ENCODE data around the gene KRTAP5-6. TPM values are rescaled to one million over a fixed set of nuclear protein-coding genes. Genes with fewer than 3 reads are reported as not detected.
A peak's percentile ranks its signal among the peaks of the same experiment; 100 is the strongest.

KRTAP5-6 gene
- total RNA-seq, 2 donors from 2014 or later, result not detected

DNA sequence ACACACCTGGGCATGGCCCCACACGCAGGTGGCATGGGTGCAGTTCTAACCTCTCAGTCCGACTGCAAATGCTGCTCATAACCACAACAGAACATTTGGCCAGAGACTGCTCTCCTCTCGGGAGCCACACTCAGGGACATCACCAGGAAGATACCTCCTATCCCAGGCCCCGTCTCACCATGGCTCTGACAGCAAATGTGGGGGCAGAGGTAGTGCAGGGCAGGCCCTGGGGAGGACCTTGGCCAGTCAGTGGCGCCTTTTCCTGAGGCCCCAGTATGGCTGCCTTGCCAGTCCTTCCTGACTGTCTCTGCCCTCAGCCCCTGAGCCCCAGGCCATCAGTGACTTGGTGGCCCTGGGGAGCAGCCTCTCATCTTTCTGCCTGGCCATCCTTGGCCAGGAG is 2.8 kb downstream of the KRTAP5-6 start:
- Mint-ChIP-seq H3K4me3 (no peak overlapping the region), H3K4me1 (no peaks in the 10 kb centered on the region), H3K27ac (no peak overlapping the region), H3K27me3 (peaks cover 31% of the 10 kb centered on the region), H3K9me3 (no peaks in the 10 kb centered on the region), H3K36me3 (ENCODE audit: low read depth) (no peaks in the 10 kb centered on the region)
- no peak for ATAC-seq (replicated peaks)

DNA sequence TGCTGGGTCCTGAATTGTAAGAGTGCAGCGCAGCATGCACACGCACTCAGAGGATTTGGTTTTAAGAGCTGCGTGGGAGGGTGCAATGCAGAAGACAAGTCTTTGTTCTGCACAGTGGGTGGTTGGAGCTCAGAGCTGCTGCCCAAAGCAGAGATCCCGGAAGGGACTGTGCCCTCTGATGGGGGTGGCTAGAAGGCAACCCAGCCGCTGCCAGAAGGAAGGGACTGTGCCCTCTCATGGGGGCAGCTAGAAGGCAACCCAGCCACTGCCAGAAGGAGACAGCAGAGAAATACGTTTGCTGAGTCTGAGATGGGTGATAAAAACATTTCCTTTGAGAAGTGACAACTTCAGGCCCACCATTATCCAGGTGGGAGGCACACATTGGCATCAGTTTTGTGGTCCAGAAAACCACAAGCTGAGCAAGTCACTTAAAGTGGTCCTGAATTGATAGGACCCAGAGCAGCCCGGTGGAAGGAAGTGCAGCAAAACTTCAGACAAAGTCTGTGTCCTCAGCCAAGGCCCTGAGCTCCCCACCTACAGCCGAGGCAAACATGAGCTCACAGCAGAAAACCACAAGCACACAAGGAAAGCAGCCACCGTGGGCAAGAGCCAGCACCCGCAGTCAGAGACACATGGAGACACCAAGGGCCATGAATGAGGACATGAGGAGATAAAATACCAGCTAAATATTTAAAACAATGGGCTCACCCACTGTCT is 4.3 kb downstream of the KRTAP5-6 start:
- Mint-ChIP-seq H3K4me3 (no peak overlapping the region), H3K4me1 (no peaks in the 10 kb centered on the region), H3K9me3 (no peaks in the 10 kb centered on the region), H3K27ac (no peak overlapping the region), H3K27me3 (peaks cover 28% of the 10 kb centered on the region), H3K36me3 (ENCODE audit: low read depth) (no peaks in the 10 kb centered on the region)
- ATAC-seq (replicated peaks), result peak; percentile 52

DNA sequence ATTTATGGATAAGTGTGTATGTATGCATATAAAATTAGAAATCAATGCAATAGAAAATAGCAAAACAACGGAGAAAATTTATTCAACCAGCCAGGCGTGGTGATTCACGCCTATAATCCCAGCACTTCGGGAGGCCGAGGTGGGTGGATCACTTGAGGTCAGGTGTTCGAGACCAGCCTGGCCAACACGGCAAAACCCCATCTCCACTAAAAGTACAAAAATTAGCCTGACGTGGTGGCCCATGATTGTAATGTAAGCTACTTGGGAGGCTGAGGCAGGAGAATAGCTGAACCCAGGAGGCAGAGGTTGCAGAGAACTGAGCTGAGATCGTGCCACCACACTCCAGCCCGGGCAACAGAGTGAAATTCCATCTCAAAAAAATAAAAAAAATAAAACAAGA is 5.5 kb downstream of the KRTAP5-6 start:
- ATAC-seq (replicated peaks), result no peak
- H3K27ac Mint-ChIP-seq, result no peak overlapping the region
- H3K36me3 Mint-ChIP-seq (ENCODE audit: low read depth), result no peaks in the 10 kb centered on the region
- H3K9me3 Mint-ChIP-seq, result no peaks in the 10 kb centered on the region
- no peaks in the 10 kb centered on the region for H3K4me1 Mint-ChIP-seq
- H3K4me3 Mint-ChIP-seq, result no peak overlapping the region
- peaks cover 30% of the 10 kb centered on the region for H3K27me3 Mint-ChIP-seq

DNA sequence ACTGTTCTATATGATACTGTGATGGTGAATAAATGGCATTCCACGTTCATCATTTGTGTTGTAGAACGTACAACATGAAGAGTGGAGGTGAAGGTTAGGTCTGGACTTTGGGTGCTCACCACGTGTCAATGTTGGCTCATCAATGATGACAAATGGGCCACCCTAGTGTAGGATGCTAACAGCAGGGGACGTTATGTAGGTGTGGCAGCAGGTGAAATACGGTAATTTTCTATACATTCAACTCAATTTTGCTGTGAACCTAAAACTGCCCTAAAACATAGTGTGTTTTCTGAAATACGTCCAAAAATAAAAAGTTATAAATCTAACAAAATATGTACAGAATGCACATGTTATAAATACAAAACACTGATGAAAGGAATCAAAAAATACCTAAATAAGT is 6.2 kb downstream of the KRTAP5-6 start:
- Mint-ChIP-seq H3K27ac (no peak overlapping the region), H3K9me3 (no peaks in the 10 kb centered on the region), H3K4me3 (no peak overlapping the region), H3K36me3 (ENCODE audit: low read depth) (no peaks in the 10 kb centered on the region), H3K27me3 (peaks cover 31% of the 10 kb centered on the region), H3K4me1 (no peaks in the 10 kb centered on the region)
- no peak for ATAC-seq (replicated peaks)

DNA sequence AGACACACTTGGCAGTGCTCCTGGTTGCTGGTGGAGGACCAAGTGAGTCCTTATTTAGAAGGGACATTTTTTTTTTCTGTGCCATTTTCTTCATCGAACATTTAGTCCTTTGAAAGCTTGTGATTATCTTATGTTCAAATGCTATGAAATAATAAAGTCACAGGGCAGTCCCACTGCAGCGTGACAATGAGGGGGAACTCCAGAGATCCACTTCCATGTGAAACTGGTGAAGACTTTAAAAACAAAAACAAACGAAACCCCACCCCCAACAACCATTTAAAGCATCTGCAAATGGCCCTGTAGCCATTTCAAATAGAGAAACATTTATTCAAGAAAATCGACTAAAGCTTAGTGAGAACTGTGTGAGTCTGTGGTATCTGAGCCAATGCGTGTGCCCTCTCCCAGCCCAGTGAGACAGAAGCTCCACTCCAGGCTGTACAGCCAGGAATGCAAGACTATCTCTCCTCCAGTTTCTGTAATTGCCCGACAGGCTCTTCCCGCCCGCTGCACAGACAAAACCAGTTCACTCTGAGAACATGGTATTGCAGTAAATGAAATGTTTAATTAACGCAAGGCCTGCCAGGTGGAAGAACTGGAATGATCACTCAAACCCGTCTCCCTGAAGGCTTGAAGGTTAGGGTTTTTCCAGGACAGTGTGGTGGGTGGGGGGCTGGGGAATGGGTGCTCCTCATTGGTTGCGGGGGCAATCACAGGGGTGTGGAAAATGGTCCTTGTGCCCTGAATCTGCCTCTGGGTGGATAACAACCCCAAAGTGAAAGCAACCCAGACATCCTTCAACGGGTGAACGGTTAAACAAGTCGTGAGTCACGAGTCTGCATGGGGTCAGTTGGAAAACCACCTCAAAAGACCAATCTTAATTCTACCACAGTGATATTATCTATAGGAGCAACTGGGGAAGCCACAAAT is 8.4 kb downstream of the KRTAP5-6 start:
- no peaks in the 10 kb centered on the region for H3K9me3 Mint-ChIP-seq
- H3K27me3 Mint-ChIP-seq, result peaks cover 29% of the 10 kb centered on the region
- peak; percentile 79 for ATAC-seq (replicated peaks)
- H3K4me1 Mint-ChIP-seq, result no peaks in the 10 kb centered on the region
- H3K27ac Mint-ChIP-seq, result peak overlapping the region; percentile 11
- peak overlapping the region; percentile 40 for H3K4me3 Mint-ChIP-seq
- no peaks in the 10 kb centered on the region for H3K36me3 Mint-ChIP-seq (ENCODE audit: low read depth)

DNA sequence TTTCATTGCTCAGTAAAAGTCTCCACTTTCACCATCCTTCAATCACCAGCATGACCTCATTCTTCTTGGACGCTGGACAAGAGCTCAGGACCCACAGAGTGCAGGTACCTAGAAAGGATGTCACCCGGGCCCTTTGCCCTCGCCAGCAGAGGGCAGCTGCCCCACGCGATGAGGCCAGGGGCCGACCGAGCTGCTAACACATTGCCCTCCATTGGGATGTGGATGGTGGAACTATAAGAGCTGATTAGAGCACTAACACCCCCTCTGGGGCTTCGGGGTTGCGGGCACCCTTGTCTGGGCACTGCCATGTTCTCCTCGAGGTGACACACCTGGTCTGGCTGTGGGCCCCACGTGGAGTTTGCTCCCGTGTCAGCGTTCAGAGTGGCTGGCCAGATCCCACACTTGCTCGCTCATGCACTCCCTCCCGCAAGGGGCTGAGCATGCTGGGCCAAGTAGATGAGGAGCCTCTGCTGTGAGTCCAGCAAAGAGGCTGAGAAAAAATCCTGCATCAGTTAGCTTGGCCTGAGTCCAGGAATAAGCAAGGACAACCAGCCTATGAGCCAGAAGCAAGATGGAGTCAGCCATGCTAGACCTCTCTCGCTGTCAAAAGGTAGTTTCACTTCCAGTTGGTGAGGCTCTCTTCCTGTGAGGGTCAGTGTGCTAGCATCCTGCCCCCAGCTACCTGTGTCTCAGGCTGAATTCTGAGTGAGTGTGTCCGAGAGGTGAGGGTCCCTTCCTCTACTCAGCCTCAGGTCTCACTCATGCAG is 9.8 kb downstream of the KRTAP5-6 start:
- Mint-ChIP-seq H3K36me3 (ENCODE audit: low read depth) (no peaks in the 10 kb centered on the region), H3K27ac (peak overlapping the region; percentile 11), H3K4me3 (no peak overlapping the region), H3K4me1 (no peaks in the 10 kb centered on the region), H3K27me3 (peaks cover 31% of the 10 kb centered on the region), H3K9me3 (no peaks in the 10 kb centered on the region)
- no peak for ATAC-seq (replicated peaks)

DNA sequence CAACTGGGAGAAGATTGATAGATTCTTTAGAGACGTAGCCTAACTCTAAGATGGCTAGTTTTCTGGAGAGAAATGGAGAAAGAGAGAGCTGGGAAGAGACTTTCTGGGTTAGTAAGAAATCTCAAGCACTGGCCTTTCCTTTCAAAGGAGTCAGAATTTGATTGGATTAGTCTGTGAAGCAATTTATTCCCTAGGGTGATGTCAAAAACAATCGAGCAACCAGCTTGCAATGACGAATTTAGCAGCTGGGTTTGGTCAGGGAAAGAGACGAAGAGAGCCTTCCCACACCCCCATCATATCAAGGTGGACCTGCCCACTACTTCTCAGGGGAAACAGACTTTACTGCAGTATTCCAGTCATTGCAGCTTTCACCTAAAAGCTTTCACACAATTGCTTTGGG is 10.8 kb downstream of the KRTAP5-6 start:
- H3K36me3 Mint-ChIP-seq (ENCODE audit: low read depth), result no peaks in the 10 kb centered on the region
- H3K27me3 Mint-ChIP-seq, result peaks cover 29% of the 10 kb centered on the region
- no peaks in the 10 kb centered on the region for H3K4me1 Mint-ChIP-seq
- no peak for ATAC-seq (replicated peaks)
- H3K4me3 Mint-ChIP-seq, result no peak overlapping the region
- no peaks in the 10 kb centered on the region for H3K9me3 Mint-ChIP-seq
- H3K27ac Mint-ChIP-seq, result no peak overlapping the region

DNA sequence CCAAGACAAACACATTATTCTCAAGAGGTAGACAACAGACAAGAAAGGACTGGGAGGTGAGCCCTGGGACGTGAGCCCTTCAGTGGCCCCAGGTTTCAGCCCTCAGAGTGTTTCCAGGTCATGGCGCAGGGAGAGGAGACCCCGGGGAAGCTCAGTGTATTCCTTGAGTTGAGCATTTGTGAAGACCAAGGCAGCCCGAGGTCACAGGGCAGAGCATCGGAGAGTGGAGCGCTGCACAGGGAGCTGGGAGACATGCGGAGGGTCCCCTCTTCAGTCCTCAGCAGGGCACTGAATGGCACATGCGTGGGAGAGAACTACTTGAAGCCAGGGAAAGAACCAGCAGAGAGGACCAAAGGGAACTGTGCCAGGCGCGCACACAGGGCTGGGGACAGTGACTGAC is 11.7 kb downstream of the KRTAP5-6 start:
- no peak overlapping the region for H3K27ac Mint-ChIP-seq
- no peak overlapping the region for H3K4me3 Mint-ChIP-seq
- H3K36me3 Mint-ChIP-seq (ENCODE audit: low read depth), result no peaks in the 10 kb centered on the region

DNA sequence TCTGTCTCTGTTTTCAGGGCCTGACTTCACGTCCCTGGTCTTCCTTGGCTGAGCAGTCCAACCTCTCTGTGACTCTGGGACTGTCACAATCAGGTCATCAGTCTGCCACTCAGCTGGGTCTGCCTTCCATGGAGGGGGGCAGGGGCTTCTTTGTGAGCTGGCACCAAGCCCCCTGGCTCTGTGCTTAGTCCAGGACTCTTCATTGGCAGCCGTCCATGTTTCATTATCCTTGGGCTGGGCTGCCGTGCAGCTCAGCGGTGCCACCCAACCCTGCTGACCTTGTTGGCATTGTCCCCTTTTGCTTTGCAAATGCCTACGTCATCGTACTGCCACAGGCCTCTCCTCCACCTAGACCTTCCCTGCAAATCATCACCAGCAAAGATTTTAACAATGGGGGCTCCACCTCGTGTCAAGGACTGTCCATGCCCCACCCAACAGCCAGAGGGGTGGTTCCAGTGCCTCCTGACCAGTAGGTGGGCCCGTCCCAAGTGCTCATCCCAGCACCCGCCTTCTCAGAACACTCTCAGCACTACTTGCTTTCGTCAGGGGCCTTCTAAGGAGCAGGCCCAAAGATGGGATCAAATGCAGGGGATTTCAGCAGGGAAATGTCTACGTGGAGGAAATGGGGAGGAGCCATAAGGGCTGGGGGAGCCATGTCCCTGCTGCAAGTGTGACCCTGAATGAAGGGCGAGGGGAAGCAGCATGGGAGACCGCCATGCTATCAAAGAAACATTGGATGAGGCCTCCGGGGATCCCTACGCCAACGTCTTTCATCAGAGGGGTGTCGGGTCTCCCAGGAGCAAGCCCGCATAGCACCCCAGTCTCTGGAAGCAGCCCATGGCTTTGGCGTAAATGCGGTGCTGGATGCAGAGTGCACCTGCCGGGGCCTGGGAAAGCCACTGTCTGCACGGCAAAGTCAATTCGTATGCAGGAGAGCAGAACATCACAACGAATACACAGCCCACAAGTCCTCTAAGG is 18.2 kb downstream of the KRTAP5-6 start:
- Mint-ChIP-seq H3K4me3 (no peak overlapping the region), H3K9me3 (no peaks in the 10 kb centered on the region), H3K4me1 (no peaks in the 10 kb centered on the region), H3K27me3 (peaks cover 16% of the 10 kb centered on the region), H3K27ac (no peak overlapping the region), H3K36me3 (ENCODE audit: low read depth) (no peaks in the 10 kb centered on the region)
- ATAC-seq (replicated peaks), result no peak

More for the DNA sequence above, 11.7 kb downstream of the KRTAP5-6 start:
- Mint-ChIP-seq H3K27me3 (peaks cover 25% of the 10 kb centered on the region), H3K4me1 (no peaks in the 10 kb centered on the region), H3K9me3 (no peaks in the 10 kb centered on the region)
- no peak for ATAC-seq (replicated peaks)

DNA sequence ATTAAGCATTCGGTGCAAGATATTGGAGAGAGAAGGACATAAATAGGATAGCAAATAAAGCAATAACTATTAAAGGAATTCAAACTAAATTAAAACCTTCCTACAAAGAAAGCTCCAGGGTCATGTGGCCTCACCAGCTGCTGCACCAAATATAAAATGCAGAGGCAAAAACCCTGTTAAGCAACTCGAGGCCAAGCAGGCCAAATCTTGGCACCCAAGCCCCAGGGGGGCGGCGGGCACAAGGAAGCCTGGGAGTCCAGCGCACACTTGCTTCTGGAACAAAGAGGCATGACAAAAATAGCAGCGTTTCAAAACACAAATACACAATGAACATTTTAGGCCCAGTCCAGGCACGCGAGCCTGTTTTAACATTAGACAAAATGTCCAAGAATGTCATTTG is 20.8 kb downstream of the KRTAP5-6 start:
- Mint-ChIP-seq H3K27ac (no peak overlapping the region), H3K9me3 (no peaks in the 10 kb centered on the region), H3K4me1 (no peaks in the 10 kb centered on the region), H3K36me3 (ENCODE audit: low read depth) (no peaks in the 10 kb centered on the region), H3K27me3 (peaks cover 18% of the 10 kb centered on the region), H3K4me3 (no peak overlapping the region)
- no peak for ATAC-seq (replicated peaks)

DNA sequence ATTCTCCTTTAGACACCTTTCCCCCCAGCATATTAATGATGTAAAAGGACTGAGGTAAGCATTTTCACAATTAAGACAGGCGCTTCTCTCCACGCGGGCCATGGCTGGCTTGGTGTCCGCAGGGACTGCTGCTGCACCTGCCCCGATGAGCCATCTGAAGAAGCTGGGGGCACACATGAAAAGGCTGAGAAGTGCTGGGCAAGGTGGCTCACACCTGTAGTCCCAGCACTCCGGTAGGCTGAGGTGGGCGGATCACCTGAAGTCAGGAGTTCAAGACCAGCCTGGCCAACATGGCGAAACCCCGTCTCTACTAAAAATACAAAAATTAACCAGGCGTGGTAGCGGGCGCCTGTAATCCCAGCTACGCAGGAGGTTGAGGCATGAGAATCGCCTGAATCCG is 21.3 kb downstream of the KRTAP5-6 start:
- Mint-ChIP-seq H3K9me3 (no peaks in the 10 kb centered on the region), H3K27ac (no peak overlapping the region), H3K4me3 (no peak overlapping the region), H3K27me3 (peaks cover 20% of the 10 kb centered on the region), H3K4me1 (no peaks in the 10 kb centered on the region), H3K36me3 (ENCODE audit: low read depth) (no peaks in the 10 kb centered on the region)
- ATAC-seq (replicated peaks), result no peak

DNA sequence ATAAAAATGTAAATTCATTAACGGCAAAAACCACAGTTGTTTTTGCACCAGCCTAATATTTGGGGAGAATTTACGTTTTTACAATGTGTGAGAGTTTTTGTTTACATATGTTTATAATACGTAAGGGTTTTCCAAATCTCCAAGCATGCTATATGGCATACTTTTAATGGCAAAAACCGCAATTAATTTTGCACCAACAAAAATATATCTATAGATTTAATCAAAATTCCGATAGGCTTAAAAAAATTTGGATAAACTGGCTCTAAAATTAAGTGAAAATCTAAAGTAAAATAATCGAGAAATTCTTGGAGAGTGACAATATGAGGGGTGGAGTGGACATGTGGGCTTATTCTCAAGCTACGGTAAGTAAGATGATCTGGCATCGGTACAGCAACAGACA is 22.8 kb downstream of the KRTAP5-6 start:
- Mint-ChIP-seq H3K27me3 (peaks cover 24% of the 10 kb centered on the region), H3K4me1 (no peaks in the 10 kb centered on the region), H3K4me3 (no peak overlapping the region), H3K36me3 (ENCODE audit: low read depth) (no peaks in the 10 kb centered on the region), H3K9me3 (no peaks in the 10 kb centered on the region), H3K27ac (no peak overlapping the region)
- ATAC-seq (replicated peaks), result no peak

DNA sequence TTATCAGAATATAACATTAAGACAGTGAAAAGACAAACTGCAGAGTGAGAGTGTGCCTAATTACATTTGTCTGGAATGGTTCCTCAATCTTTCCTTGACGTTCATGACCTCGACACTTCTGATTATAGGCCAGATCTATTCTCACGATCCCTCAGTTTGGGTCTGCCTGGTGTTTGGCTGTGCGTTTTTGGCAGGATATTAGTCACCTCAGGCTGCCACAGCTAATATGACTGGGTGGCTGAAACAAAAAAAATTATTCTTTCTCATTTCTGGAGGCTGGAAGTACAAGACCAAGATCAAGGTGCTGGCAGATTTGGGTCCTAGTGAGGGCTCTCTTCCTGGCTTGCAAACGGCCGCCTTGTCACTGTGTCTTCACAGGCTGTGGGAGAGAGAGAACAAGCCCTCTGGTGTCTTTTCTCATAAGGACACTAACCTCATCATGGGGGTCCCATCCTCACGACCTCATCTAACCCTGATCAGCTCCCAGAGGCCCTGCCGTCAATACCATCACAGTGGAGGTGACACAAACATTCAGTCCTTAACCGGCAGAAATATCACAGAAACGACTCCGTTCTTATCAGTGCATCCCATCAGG is 30.2 kb downstream of the KRTAP5-6 start:
- no peak overlapping the region for H3K27ac Mint-ChIP-seq
- ATAC-seq (replicated peaks), result peak; percentile 81

More for the DNA sequence above, 30.2 kb downstream of the KRTAP5-6 start:
- Mint-ChIP-seq H3K4me1 (peaks cover 4% of the 10 kb centered on the region), H3K4me3 (no peak overlapping the region), H3K27me3 (peaks cover 53% of the 10 kb centered on the region), H3K9me3 (no peaks in the 10 kb centered on the region), H3K36me3 (ENCODE audit: low read depth) (no peaks in the 10 kb centered on the region)
